ENCODE results near the gene GRIN2B.

DNA sequence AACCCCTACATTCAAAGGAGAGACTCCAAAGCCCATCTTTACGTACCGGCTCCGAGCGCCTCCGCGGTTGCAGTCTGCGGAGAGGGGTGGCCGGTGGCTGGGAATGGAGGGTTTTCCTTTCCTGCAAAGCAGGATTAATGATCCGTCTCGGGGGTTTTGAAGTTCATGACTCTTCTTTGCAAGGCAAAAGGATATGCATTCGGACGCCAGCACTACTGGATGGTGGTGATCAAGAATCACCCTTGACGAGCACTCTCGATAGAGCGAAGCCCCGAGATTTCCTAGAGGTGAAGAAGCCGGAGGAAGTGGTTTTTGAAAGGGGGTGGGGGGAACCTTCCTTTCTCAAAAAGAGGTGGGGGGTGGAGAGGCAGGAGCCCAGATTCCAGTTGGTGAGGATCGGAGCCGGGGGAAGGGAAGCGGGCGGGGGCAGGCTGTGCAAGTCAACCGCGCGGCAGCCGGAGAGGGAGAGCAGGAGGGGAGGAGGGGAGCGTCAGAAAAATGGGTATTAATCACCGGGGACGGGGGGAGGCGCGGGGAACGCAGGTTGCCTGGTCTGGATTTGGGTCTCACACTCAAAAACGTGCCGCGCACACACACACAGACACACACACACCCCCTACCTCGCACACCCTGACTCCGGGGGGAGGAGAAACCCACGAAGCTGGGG, at the start of gene GRIN2B:
- TF ChIP-seq, protein P1, sequence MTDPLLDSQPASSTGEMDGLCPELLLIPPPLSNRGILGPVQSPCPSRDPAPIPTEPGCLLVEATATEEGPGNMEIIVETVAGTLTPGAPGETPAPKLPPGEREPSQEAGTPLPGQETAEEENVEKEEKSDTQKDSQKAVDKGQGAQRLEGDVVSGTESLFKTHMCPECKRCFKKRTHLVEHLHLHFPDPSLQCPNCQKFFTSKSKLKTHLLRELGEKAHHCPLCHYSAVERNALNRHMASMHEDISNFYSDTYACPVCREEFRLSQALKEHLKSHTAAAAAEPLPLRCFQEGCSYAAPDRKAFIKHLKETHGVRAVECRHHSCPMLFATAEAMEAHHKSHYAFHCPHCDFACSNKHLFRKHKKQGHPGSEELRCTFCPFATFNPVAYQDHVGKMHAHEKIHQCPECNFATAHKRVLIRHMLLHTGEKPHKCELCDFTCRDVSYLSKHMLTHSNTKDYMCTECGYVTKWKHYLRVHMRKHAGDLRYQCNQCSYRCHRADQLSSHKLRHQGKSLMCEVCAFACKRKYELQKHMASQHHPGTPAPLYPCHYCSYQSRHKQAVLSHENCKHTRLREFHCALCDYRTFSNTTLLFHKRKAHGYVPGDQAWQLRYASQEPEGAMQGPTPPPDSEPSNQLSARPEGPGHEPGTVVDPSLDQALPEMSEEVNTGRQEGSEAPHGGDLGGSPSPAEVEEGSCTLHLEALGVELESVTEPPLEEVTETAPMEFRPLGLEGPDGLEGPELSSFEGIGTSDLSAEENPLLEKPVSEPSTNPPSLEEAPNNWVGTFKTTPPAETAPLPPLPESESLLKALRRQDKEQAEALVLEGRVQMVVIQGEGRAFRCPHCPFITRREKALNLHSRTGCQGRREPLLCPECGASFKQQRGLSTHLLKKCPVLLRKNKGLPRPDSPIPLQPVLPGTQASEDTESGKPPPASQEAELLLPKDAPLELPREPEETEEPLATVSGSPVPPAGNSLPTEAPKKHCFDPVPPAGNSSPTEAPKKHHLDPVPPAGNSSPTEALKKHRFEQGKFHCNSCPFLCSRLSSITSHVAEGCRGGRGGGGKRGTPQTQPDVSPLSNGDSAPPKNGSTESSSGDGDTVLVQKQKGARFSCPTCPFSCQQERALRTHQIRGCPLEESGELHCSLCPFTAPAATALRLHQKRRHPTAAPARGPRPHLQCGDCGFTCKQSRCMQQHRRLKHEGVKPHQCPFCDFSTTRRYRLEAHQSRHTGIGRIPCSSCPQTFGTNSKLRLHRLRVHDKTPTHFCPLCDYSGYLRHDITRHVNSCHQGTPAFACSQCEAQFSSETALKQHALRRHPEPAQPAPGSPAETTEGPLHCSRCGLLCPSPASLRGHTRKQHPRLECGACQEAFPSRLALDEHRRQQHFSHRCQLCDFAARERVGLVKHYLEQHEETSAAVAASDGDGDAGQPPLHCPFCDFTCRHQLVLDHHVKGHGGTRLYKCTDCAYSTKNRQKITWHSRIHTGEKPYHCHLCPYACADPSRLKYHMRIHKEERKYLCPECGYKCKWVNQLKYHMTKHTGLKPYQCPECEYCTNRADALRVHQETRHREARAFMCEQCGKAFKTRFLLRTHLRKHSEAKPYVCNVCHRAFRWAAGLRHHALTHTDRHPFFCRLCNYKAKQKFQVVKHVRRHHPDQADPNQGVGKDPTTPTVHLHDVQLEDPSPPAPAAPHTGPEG (CRISPR knock-in tag; IDR thresholded peaks at IDR 0.05), result no peak
- TF ChIP-seq BHLHE40 (IDR thresholded peaks at IDR 0.05; ENCODE audit: low read length) (no peak), CTCF (CRISPR knock-in tag; IDR thresholded peaks at IDR 0.05) (no peak), HNRNPLL (IDR thresholded peaks at IDR 0.05; ENCODE audit: low read depth, low read length, poor library complexity, severe bottlenecking) (no peak)

Data from HepG2 (cell line).